ENCODE results near the gene VAT1L. TPM values are rescaled to one million over a fixed set of nuclear protein-coding genes. Genes with fewer than 3 reads are reported as not detected.

Gene VAT1L
- total and polyA plus RNA-seq, 10 of the 15 experiments (the other 5 are each of a cell fraction or from before 2014, with no cell fraction given): 0.06 to 0.18 (median 0.10) TPM; not detected in 5

- Histone ChIP-seq H3K4me3 (no peak overlapping the region), H2AFZ (ENCODE audit: control insufficient read depth, low read depth, low read length) (no peak overlapping the region), H3K36me3 (ENCODE audit: control insufficient read depth in 2 of 2, insufficient read depth in 2 of 2, low read length in 1 of 2) (no peaks in the 10 kb centered on the region), H3K27ac (ENCODE audit: control insufficient read depth, insufficient read depth) (no peak overlapping the region), H3K9ac (ENCODE audit: control insufficient read depth, insufficient read depth, low read length) (no peak overlapping the region), H3K9me3 (replicated peaks; ENCODE audit: control insufficient read depth, insufficient read depth, low read length) (no peaks in the 10 kb centered on the region), H4K20me1 (ENCODE audit: control insufficient read depth, insufficient read depth) (no peaks in the 10 kb centered on the region), H3K79me2 (ENCODE audit: control insufficient read depth, insufficient read depth, low read length) (no peaks in the 10 kb centered on the region), H3K4me2 (ENCODE audit: control insufficient read depth, insufficient read depth) (no peak overlapping the region), H3K4me1 (ENCODE audit: control insufficient read depth, insufficient read depth, low read length) (no peaks in the 10 kb centered on the region), H3K27me3 (replicated peaks in 1 of 2; ENCODE audit: control insufficient read depth in 2 of 2, insufficient read depth in 2 of 2, low read length in 1 of 2) (no peaks in the 10 kb centered on the region)
- POLR2A ChIA-PET: no interaction called here
- FAIRE-seq: no peak
- no peak for ATAC-seq
- SMC1A ChIA-PET (ENCODE audit: uncharacterized antibody, unreplicated experiment): no interaction called here
- WGBS (ENCODE audit: insufficient coverage, insufficient replicate concordance, low lambda C conversion rate, missing lambda C conversion rate): 69% methylated on average over 10 of the region's 10 CpGs
- in situ Hi-C loops (cut with MboI): no loop called here
- CTCF ChIA-PET: no interaction called here
- no TSS peak for BruUV-seq (replicated peaks)
- intact Hi-C loops (cut with micrococcal nuclease; ENCODE audit: unreplicated experiment): no loop called here
- RAD21 ChIA-PET (ENCODE audit: unreplicated experiment): no interaction called here
- no peak for DNase-seq (ENCODE audit: low read depth, low spot score)
- TF ChIP-seq ATF3 (IDR thresholded peaks at IDR 0.05; ENCODE audit: borderline replicate concordance, extremely low read depth, low read depth, low read length) (no peak), REST (IDR thresholded peaks at IDR 0.05; ENCODE audit: low read depth, low read length) (no peak), NBN (IDR thresholded peaks at IDR 0.05) (no peak), ZNF622 (IDR thresholded peaks at IDR 0.05) (no peak), NFYB (IDR thresholded peaks at IDR 0.05; ENCODE audit: insufficient read depth, low read depth, low read length) (no peak), STAT1 (conservative IDR thresholded peaks at IDR 0.05) (no peak), NRF1 (conservative IDR thresholded peaks at IDR 0.05; ENCODE audit: low read depth, low read length) (no peak), IRF4 (IDR thresholded peaks at IDR 0.05; ENCODE audit: low read depth, low read length) (no peak), DPF2 (IDR thresholded peaks at IDR 0.05) (no peak), NFXL1 (IDR thresholded peaks at IDR 0.05; ENCODE audit: borderline replicate concordance) (no peak), WRNIP1 (IDR thresholded peaks at IDR 0.05; ENCODE audit: borderline replicate concordance, low read depth, low read length) (no peak), RFX5 (IDR thresholded peaks at IDR 0.05; ENCODE audit: low read depth, low read length) (no peak), HDAC2 (IDR thresholded peaks at IDR 0.05) (no peak), SREBF1 (IDR thresholded peaks at IDR 0.05; ENCODE audit: low read length) (no peak), HDAC6 (IDR thresholded peaks at IDR 0.05; ENCODE audit: unreplicated experiment) (no peak)
These were observed 17.0 kb downstream of the VAT1L start for GRCh38 chr16:77805398-77805797.
